Gastroesophageal sphincter (tissue), 3 donors: ENCODE data around the gene TIMM22.

Source experiments
- CTCF ChIP-seq, 4 experiments: fragments of 200-600 bp in 2 of 4; fragments of 450-650 bp in 2 of 4; sonication (generic) in 1 of 4; IDR thresholded peaks; one replicate each; pipeline ENCODE4 v1.5.1; 2017 to 2019; ENCODE audit warnings: antibody characterized with exemption in 4 of 4, mild to moderate bottlenecking in 2 of 4, moderate library complexity in 2 of 4
- POLR2A ChIP-seq, 2 donors: fragments of 450-650 bp; IDR thresholded peaks; one replicate each; pipeline ENCODE4 v1.6.1; 2017; ENCODE audit warnings: antibody characterized with exemption in 2 of 2, mild to moderate bottlenecking in 2 of 2, moderate library complexity in 1 of 2
- POLR2AphosphoS5 ChIP-seq: sonication (generic); formaldehyde crosslinking; IDR thresholded peaks from one replicate; pipeline ENCODE4 v1.6.1; 2017; ENCODE audit warnings: antibody characterized with exemption

GRCh38 chr17:1042486-1042885, 45.6 kb downstream of the TIMM22 start:
- TF ChIP-seq CTCF (IDR thresholded peaks at IDR 0.05) (no peak), POLR2AphosphoS5 (no peak), POLR2A (IDR thresholded peaks at IDR 0.05) (no peak)
